GM19035 (cell line): ENCODE data around the gene CDH13.

ENCODE experiments used
- ATAC-seq: cut with Tn5 transposase; IDR thresholded peaks from one replicate; pipeline ENCODE4 v1.9.1; 2021; ENCODE audit not compliant: unreplicated experiment

The CDH13 gene

DNA sequence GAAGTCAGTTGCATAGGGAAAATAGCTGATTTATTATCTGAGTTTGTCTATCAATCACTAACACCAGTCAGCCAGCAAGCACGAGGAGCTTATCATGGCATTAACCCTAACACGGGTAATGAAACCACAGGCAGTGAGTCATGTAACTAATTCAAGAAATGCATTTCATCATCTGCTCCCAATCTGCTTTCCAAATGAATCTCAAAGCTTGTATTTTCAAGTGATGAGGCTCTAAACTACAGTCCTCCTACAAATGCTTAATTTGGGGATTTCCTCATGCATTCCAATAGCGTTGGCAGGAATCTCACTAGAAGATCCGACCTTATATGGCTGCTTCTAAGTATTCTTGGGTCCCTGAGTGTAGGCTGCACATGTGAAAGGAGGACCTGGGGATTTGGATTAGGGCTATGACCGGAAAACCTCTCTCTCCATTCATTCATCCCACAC lies 1062.6 kb downstream of the CDH13 start:
- ATAC-seq, result peak; percentile 52

DNA sequence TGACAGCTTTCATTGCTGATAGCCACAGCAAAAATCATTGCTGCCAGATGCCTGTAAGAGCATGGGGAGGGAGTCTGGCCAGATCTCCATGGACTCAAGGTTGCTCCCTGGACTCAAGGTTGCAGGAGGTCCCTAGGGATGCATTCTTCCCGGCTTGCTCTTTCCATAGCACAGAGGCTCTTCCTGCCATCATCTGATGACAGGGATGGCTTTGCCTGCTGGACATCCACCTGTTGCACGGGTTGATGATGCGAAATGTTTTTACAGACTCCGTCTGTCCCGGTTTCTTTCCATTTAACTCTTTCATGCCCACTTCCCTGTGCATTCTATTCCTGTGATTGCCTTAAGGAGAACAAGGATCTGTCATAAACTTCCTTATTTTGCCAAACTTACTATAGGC lies 1065.5 kb downstream of the CDH13 start:
- ATAC-seq, result no peak

DNA sequence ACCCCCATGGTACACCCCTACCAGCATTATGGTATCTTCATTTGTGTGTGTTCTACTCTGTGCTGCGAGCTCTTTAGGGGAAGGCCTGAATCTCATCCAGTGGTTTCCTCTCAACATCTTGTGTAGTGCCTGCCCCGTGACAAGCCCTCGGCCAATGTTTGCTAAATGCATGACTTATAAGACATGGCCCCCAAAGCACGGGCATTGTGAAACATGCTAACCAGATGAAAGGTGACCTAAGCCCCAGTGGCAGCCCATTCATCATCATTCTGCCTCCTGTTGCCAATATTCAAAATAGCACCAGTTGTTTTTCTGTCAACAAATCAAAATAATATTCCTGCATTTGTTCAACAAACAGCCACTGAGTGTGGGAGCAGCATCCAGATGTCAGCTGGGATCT lies 1072.2 kb downstream of the CDH13 start:
- no peak for ATAC-seq

DNA sequence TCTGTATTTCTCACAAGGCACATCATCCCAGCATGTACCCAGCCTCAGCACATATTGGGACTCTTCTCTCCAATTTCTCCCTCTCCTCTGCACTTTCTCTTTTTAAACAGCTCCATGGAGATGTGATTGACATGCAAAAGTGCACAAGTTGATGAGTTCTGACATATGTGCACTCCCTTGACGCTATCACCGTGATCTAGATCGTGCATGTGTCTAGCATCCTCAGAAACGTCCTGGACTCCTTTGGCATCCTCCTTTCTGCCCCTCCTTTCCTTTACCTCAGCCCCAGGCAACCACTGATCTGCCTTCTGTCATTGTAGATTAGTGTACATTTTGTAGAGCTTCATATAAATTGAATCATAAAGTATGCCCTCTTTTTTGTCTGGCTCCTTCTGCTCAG lies 1073.0 kb downstream of the CDH13 start:
- ATAC-seq, result no peak

DNA sequence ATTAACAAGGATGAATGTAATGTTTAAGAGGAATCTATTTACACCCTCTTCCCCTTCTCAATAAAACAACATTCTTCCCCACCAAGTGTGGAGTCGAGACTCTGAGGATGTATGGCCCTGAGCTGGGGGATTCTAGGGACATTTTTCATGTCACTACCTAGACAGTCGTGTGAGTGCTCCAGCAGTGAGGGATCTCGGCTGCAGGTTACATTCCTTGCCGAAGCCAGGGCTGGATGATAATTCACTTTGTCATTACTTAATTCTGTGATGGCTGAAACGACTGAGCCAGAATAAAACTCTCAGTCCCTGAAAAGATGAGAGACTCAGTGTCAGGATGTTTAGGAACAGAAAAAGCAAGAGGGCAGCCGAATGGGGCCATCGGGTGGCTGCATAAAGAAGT lies 1074.1 kb downstream of the CDH13 start:
- ATAC-seq, result no peak

DNA sequence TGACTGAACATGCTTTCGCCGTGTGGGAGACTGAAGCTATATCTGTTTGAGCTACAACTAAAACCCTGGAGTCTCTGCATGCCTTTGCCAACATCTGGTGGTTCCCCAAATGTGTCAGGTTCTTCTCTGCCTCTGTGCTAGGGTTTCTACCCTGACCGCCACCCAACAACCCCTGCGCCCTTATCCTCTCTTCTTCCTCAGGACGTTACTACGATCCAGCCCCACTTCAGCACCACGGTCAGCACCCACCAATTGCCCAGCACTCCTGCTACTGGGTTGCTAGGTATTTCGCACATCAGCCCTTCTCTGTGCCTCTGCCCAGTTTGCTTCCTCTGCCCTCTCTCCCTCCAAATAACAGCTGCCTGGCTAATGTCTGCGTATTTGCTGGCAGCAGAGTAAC lies 1074.7 kb downstream of the CDH13 start:
- ATAC-seq, result no peak

DNA sequence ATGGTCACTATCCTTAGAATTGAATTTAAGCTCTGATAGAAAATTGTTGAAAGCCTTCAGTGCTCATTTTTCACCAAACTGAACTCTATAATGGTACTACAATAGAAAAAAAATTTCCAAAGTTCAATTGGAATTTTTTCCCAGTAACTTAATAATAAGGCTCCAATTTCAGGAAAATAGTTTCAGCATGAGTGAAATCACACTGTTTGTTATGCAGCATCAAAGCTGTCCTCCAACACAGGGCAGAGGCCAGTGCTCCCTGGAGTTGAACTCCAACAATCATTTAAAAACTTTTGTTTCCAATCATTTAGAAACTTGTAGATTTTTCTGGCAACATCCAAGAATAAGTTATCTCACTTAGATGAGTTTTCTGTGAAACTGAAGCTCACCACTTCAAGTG lies 1077.9 kb downstream of the CDH13 start:
- no peak for ATAC-seq

DNA sequence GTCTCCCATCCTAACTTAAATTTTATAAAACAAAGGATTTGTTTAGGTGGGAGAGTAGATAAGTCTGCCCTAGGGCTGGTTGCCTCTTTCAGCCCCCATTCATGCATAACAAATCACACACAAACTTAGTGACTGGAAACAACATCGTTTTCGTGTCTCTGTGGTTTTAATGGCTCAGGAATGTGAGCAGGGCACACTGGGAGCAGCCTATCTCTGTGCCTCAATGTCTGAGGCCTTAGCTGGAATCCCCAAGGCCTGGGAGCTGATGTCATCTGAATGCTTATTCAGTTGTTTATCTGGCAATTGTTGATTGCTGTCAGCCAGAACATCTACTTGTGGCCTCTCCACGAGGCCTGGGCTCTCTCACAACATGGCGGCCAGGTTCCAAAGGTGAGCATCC lies 1079.1 kb downstream of the CDH13 start:
- ATAC-seq, result no peak

DNA sequence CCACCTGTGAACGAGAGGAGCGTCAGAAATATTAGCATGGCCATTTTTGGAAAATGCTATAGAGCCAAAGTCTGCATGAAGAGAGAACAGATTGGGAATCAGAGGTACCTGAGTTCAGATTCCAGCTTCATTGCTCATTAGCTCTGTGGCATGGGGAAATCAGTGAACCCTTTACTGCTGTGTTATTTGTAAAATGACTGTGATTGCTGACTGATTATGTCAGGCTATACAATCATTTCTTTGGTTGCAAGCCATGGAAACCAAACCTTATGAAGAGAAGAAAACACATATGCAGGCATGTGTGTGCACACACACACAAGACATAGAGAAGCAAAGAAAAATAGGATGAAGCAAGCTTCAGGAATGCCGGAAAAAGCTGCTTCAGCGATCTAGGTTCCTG lies 1079.6 kb downstream of the CDH13 start:
- ATAC-seq, result no peak

DNA sequence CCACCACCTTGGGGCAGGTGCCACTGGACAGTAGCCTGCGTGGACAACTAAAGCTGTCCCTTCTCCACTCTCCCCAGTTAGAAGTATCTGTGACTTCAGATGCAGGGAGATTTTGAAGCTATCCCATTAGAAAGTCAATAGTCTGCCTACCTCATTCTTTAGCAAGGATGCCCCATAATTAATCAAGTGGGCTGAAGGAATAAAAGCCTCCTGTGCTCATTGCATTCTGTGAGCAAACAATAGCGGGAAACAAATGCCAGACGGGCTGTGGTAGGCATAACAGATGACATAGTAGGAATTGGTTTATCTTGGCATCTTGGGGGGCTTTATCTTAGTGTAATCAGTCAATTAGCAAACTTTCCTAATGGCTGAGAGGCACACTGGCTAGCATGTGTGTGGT lies 1084.3 kb downstream of the CDH13 start:
- no peak for ATAC-seq

DNA sequence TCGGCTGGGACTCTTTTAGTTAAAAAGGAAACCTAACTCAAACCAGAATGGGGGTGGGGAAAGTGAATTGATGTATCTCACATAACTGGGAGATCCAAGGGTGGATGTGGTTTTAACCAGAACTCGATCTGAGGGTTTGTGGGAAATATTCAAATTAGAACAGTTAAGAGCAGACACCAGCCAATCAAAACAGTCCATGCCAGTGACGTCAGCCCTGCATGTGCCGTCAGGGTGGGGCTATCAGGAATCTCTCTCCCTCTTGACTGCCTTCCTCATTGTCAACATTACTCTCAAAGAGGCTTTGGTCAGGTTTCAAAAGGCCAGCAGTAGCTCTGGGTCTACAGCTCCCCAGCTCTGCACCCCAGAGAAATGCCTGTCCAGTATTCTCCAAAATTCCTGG lies 1086.8 kb downstream of the CDH13 start:
- ATAC-seq, result no peak

DNA sequence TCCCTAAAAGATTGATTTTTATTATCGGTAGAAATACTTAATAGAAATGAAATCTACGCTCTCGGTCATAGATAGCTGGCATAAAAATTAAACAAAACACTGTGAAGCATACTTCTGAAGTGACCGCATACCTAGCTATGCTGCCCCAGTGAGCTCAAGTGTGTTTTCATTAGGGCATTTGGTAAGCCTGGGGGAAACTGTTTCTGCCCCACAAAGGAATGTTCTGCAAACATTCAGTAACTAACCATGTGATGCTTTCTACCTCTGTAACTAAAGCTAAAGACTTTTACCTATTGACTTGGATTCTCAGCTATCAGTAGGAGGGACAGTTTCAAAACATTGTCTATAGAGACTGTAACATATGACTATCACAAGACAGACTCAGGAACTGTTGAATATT lies 1087.5 kb downstream of the CDH13 start:
- ATAC-seq, result no peak

DNA sequence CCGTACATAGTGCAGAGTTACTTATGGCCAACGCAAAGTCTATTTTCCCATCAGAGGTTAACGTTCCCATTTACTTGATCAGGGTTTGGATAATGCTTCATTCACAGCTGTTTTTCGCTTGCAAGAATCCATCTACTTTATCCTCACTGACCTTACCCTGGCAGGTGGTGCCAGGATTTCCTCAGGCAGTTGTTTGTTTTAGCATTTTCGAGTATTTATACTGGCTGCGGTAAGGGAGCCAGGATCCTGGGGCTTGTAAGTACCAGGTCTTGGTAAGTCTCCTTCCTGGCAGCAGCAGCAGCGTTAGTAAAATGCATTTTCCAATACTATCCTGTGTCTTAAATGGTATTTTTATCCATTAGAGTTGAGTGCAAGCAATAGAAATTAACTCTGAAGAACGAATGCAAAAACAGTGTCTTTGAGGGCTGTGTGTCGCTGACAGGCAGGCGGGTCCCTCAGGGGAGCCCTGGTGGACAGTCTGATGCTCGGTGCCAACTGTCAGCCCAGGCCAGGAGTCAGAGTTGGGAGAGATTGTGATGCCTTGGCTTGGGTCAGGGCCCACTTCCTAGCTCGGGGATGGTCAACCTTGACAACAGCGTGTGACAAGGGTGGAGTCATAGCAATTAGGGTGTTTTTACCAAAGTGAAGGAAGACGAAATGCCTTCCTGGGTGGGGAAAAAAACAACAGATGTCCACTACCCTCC lies 1088.6 kb downstream of the CDH13 start:
- ATAC-seq, result no peak

DNA sequence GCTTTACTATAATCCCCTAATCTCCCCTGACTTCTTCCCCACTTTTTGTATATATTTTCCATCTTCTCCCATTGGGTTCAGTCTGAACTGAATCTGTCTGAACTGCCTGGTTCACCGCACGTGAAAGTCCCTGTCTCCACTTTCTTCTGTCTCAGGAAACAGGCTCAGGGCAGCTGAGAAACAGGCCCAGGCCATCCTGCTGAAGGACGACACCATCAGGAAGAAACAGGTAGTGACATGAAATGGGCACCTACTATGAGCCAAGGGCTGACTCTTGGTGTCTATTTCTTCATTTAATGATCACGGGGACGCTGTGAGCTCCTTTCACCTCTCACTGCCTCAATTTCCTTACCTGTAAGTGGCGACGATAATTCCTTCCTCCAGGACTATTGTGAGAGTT lies 1090.5 kb downstream of the CDH13 start:
- ATAC-seq, result no peak

DNA sequence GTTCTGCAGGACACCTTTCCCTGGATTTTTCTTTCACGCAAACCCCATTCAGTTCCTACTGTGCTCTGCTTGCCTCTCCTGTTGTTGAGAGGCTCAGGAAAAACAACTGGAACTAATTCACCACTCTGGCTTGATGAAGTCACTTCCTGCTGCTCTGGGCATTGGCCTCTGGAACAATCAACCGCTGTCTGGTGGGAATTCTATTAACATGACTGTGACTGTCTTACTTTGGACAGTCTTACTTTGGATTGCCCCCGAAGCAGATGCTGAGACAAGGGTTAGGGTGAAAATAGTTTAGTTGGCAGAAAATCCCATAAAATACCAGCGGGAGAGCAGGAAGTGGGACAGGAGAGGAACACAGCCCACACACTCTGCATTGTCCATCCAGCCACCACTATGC lies 1091.0 kb downstream of the CDH13 start:
- no peak for ATAC-seq

DNA sequence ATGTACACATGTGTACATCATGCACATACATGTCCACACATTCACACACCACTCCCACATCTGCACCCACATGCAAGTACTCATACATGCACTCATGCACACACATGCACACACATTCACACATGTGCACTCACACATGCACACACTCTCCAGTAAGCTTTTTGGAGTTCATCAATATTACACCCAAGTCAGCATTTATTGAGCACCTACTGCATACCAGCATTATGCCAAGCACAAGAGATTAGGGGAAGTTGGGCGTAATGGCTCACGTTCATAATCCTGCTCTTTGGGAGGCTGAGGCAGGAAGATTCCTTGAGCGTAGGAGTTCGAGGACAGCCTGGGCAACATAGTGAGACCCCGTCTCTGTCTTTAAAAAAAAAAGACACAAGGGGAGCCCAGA lies 1093.4 kb downstream of the CDH13 start:
- ATAC-seq, result no peak

DNA sequence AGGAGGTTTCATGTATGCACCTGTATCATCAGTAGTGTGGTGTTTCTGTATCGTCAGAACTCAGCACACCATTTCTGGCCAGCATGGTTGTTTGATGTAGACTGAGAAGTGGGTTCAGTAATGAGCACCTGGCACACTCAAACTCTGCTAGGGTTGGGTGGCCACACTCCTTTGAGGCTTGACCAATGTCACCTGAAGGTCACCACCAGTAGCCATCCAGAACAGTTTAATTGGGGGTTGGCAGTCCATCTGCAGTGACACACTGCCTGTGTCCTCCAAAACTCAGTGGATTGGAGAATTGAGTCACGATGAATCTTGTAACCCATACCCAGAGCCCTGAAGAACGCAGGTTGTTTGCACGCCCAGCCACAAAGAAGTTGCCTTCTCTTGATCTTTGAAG lies 1094.2 kb downstream of the CDH13 start:
- ATAC-seq, result no peak

DNA sequence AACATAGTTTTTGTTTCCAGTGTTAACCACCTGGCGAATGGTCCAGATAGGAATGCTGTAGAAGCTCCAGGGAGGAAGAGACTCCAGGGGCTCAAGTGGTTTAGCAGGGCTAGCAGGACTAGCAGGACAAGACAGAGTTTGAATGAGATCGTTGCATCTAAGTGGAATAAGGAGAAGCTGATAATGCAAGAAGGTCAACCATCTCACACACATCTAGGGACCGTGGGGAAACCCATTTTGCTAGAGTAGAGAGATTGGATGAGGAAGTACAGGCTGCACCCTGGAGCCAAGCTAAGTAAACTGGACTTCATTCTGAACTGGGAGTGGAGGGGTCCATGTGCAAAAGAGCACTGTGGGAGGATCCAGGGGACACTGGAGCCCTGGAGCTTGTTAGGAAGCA lies 1094.9 kb downstream of the CDH13 start:
- ATAC-seq, result no peak

DNA sequence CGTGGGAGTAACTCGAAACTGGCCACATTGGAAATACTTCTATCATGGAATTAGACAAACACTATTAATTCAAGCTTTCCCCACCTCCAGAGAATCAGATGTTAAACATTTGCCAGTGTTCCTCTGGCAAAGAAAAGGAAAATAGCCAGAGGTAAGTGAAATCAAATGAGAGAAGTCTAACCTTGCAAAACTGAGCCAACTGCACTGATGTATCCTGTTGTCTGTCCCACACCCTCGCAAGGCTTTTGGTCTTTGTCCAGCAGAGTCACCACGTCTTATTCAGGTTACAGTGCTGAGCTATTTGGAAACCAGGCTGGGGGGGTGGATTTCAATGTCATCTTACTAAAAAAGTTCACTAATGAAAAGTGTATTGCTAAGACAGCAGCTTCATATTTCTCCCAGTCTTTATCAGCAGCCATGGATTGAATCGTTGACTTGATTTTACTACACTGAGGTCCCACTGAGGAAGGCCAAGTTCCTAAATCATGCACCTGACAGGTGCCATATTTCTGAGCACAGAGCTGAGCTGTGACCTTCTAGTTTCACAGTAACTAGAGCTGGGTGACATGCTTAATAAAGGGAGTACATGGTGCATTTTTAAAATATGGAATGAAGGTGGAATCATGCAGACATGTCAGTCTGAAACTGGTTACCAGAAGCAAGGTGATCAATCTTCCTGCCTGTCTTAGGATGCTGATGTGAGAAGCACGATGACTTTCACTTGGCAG lies 1095.9 kb downstream of the CDH13 start:
- ATAC-seq, result no peak

DNA sequence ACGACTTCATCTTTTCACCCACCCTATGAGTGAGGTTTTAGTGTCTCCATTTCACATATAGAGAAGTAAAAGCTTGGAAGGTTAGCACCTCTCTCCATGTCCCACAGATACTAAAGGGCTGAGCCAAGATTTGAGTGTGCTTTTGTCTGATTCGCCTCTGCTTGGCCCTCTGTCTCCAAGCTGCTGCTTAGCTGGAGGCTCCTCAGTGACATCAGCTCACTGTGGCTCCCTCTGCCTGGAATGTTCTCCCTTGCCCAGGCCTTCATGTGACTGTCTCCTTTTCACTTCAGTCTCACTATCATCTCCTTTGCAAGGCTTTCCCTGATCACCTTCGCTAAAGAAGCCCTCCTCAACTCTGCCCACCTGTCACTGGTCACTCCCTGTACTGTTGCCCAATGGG lies 1096.5 kb downstream of the CDH13 start:
- no peak for ATAC-seq

DNA sequence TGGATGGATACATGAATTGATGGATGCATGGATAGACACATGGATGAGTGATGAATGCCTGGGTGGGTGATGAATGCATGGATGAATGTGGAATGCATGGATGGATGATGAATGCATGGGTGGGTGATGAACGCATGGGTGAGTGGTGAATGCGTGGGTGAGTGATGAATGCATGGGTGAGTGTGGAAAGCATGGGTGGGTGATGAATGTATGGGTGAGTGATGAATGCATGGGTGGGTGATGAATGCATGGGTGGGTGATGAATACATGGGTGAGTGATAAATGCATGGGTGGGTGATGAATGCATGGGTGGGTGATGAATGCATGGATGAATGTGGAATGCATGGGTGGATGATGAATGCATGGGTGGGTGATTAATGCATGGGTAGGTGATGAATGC lies 1097.1 kb downstream of the CDH13 start:
- ATAC-seq, result no peak

DNA sequence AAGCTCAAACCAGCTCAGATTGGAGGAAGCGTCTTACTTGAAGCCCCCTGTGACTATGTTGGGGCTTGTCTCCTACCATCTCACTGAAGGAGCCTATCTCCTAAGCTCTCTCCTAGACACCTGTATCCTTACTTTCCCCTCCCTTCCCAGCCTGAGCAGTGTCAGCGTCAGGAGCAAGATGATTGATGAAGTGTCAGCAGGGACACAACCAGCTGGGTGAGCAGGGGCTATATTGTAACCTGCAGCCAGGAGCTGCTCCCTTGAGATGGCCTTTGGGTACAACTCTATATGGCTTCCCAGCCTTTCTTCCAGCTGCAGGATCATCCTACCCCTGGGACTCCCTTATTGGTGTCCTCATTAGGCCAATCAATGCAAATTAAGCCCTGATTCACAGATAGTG lies 1097.8 kb downstream of the CDH13 start:
- no peak for ATAC-seq

DNA sequence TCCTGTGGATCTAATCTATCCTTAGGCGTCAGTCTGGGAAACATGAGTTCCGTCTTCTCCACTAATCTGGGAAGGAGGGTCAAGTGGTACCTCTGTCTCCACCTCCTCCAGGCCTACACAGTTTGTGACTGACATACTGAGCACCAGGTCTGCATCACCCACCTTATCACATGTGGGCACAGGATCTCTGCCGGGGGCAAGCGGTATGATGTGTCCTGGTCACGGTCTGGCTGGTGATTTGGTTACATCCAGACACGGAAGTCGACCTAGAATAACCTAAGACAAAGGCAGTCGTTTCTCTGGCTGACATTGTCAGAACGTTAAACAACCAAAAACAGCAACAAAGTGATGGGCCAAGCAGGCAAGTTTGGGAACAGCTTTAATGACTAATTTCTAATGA lies 1098.5 kb downstream of the CDH13 start:
- no peak for ATAC-seq
